Brain pericyte (primary cell): ENCODE data around the gene FHIT.
"Not testable (repeated sequence)": the region's sequence is repeated elsewhere in the genome, so short reads cannot be mapped to it uniquely, and the experiment has no call there.

Experiments used
- DNase-seq: peaks from one replicate; pipeline ENCODE4 v3.0.0-alpha.2; 2012; ENCODE audit warnings: low read depth, low spot score

The FHIT gene

DNA sequence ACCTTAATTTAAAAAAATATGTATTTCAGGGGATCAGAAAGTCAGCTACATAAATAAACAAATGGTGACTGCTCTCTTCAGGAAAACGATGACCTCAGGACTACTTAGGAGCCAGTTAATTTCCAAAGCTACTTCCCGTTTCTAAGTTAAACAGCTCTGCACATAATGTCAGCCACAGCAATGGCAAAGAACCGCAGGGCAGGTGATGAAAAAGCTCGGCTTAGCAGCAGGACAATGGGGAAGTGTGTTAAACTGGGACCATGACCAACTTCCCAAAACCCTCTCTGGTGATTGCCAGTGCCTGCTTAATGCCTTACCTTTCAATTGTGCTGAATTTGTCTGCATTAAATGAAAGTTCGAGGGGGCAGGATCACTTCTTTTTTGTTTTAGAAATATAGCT is 258.9 kb downstream of the FHIT start:
- DNase-seq = no peak

DNA sequence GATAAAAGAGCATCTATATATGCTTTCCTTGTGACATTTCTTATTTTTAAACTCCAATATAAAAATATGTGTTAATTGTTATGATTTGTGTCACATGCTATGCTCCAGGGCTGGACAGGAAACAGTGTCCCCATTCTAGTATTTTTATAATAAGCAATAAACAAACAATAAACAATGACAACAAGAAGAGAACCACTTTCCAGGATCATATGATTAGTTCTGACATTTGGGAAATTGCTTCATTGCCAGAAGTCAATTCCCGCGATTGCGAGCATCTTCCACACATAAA is 260.9 kb downstream of the FHIT start:
- DNase-seq = no peak

- DNase-seq = no peak
These were observed 261.4 kb downstream of the FHIT start for GRCh38 chr3:60989626-60990441.

GRCh38 chr3:60987191-60987590 is 264.1 kb downstream of the FHIT start:
- not testable (repeated sequence) for DNase-seq

- no peak for DNase-seq
These were observed 264.7 kb downstream of the FHIT start for GRCh38 chr3:60986552-60986951.

DNA sequence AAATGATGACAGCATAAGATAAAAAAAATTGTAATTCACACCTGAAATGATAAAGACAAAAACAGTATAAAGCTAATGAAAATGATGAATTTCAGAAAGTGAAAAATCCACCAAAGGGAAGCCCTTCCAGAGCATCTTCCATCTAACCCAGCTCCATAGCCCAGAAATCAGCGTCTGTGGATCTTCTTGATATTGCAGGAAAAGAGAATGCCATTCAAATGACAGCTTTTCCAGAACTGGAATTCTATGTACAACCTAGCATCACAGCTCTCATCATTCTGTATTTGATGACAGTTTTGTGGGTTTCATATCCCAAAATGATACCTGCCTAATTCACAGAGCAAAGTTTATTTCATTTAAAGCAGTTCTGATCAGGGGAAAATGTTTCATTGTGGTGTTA is 267.3 kb downstream of the FHIT start:
- no peak for DNase-seq

DNA sequence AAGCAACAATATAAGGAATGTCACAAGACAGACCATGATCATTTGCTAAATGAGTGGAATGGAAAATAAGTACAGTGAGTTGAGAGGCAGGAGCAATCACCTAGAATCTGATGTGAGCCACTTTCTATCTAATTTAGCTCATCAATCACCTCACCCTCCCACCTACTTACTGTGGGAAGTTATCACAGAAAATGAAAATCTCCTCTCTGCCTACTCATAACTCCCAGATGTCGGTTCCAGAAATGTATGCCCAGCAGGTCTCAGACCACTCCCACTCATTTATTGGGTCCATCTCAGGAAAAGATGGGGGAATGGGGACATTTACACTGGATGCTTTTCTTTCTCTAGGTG is 270.9 kb downstream of the FHIT start:
- no peak for DNase-seq

- DNase-seq = no peak
These were observed 271.6 kb downstream of the FHIT start for GRCh38 chr3:60979461-60980341.

- DNase-seq = no peak
These were observed 277.9 kb downstream of the FHIT start for GRCh38 chr3:60973321-60973720.

GRCh38 chr3:60972599-60972998 is 278.7 kb downstream of the FHIT start:
- no peak for DNase-seq

DNA sequence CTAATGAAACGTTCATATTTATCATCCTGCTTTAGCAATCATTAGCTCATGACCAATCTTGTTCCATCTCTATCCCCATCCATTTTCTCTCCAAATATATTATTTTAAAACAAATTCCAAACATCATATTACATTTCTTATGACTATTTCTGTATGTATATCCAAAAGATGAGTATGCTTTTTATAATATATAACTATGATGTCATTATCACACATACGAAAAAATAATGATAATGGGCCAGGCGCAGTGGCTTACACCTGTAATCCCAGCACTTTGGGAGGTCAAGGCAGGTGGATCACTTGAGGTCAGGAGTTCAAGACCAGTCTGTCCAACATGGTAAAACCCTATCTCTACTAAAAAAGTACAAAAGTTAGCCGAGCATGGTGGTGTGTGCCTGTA is 280.4 kb downstream of the FHIT start:
- DNase-seq = no peak

GRCh38 chr3:60967141-60967540 is 284.1 kb downstream of the FHIT start:
- no peak for DNase-seq

DNA sequence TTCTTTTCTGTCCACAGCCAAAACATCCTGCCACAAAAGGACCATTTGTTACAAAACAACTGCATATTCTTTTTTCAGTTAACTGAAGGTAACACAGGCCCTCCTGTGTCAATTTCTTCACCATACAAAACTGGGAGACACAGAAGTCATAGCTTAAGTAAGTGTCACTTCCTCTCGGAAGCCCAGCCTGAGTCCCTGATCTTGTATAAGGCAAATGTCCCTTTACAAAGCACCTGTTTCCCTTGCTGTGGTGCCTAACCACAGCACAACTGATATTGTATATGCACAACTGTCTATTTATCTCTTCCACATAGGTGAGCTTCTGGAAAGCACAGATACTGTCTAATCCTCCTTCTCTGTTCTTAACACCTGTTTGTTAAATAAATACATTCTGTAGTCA is 293.7 kb downstream of the FHIT start:
- no peak for DNase-seq

GRCh38 chr3:60956729-60957128 is 294.5 kb downstream of the FHIT start:
- no peak for DNase-seq

GRCh38 chr3:60955034-60955433 is 296.2 kb downstream of the FHIT start:
- no peak for DNase-seq

GRCh38 chr3:60954048-60954447 is 297.2 kb downstream of the FHIT start:
- no peak for DNase-seq

GRCh38 chr3:60953351-60953750 is 297.9 kb downstream of the FHIT start:
- DNase-seq = no peak

DNA sequence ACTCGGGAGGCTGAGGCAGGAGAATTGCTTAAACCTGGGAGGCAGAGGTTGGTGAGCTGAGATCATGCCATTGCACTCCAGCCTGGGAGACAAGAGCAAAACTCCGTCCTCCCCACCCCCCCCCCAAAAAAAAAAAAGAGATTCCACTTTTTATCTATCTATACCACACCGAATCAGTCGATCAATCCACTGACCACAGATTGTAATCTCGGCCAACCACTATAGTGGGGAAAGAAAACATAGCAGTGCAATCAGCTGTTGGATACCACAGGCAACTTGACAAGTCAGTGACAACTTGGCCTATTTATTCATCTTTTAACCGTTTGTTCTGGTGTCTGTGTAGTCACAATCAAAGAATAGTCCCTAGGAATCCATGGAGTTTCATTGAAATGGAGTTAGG is 299.2 kb downstream of the FHIT start:
- no peak for DNase-seq

DNA sequence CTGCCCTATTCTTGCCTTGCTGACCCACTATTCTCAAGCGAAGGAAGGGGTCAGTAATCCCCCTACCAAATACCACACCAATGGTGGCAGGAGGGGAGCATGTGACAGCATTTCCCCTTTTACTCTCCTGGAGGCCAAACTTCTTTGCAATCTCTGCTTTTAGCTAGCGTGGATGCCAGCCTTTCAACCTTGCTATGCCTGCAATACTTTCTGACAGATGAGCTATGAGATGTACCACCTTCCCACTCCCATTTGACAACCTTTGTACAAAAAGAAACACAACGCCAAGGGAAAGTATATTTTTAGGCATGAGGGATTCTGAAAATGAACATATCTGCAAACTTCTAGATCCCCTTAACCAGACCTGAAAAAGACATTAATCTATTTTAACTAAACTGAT is 302.1 kb downstream of the FHIT start:
- no peak for DNase-seq

DNA sequence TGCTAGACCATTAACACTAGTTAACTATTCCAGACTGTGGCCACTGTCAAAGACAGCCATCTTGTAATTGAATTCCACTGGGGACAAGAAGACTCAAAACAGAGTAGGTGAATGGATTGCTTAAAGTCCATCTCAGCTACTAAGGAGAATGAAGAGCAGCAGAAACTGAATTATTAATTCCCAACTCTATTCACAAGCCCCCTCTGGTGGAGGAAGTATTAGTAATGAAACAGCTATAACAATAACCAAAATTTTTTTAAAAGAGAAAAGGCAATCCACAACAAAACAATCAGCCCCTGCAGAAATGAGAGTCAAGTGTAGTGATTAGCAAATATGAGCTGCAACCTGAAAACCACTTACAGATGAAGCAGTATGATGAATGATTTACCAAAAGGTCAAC is 302.8 kb downstream of the FHIT start:
- no peak for DNase-seq

DNA sequence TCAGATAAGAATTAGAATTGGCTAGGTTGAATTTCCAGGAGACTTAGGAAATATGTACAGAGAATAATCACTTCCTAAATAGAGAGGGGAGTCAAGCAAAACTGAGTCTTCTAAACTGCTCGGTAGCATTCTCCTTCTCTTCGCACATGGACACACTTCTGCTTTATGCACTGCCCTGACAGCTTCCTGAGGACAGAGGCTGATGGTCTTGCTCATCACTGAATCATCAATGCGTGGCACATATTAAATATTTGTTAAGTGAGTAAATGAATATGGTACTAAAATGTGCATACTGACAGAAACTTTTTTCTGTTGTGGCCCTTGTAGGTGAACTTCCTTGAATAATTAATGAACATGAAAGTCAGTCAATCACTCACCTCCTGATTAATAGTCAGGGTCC is 315.5 kb downstream of the FHIT start:
- no peak for DNase-seq

GRCh38 chr3:60933824-60934223 is 317.4 kb downstream of the FHIT start:
- DNase-seq = no peak

DNA sequence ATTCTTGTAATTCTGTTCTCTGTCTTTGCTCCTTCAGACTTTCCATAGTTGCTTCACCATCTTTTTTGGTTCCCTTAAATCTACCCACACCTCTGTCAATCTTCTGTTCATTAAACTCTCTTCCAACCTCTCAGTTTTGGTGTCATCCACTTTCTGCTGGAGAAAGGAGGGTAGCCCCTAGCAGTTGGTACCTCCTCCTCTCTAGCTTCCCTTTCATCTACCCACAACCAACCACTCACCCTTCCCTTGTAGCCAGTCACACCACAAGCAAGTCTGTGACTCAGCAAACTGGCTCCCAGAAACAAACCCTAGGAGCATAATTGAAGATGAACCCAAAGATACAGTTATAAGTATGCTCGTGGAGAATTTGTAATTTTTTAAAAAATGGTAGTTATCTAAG is 318.6 kb downstream of the FHIT start:
- no peak for DNase-seq
